GM19193 (cell line): ENCODE measurements around the gene PIEZO2.

Experiments used
- POLR2A ChIP-seq: IDR thresholded peaks from 4 replicates; pipeline ENCODE4 v1.6.1; 2011; ENCODE audit not compliant: insufficient read depth, insufficient read length; ENCODE audit errors: extremely low read depth

PIEZO2 gene

GRCh38 chr18:10689236-10690034 is 459.9 kb downstream of the PIEZO2 start:
- TF ChIP-seq POLR2A, result no peak

- TF ChIP-seq POLR2A, result no peak
Measured at GRCh38 chr18:10688766-10689165, 460.6 kb downstream of the PIEZO2 start.

- TF ChIP-seq POLR2A, result no peak
Measured at GRCh38 chr18:10687161-10687925, 462.0 kb downstream of the PIEZO2 start.

GRCh38 chr18:10686308-10686707 is 463.1 kb downstream of the PIEZO2 start:
- no peak for TF ChIP-seq POLR2A

- TF ChIP-seq POLR2A, result no peak
Measured at GRCh38 chr18:10685484-10685883, 463.9 kb downstream of the PIEZO2 start.

- TF ChIP-seq POLR2A, result no peak
Measured at GRCh38 chr18:10682368-10682714, 467.0 kb downstream of the PIEZO2 start.

GRCh38 chr18:10681581-10682367 is 467.6 kb downstream of the PIEZO2 start:
- TF ChIP-seq POLR2A, result no peak

GRCh38 chr18:10680271-10680596 is 469.1 kb downstream of the PIEZO2 start:
- no peak for TF ChIP-seq POLR2A

GRCh38 chr18:10679557-10680270 is 469.7 kb downstream of the PIEZO2 start:
- no peak for TF ChIP-seq POLR2A

GRCh38 chr18:10671441-10671840 is 477.9 kb downstream of the PIEZO2 start:
- TF ChIP-seq POLR2A, result no peak

GRCh38 chr18:10670856-10671255 is 478.5 kb downstream of the PIEZO2 start:
- no peak for TF ChIP-seq POLR2A

- no peak for TF ChIP-seq POLR2A
Measured at GRCh38 chr18:10669441-10670100, 479.8 kb downstream of the PIEZO2 start.

- no peak for TF ChIP-seq POLR2A
Measured at GRCh38 chr18:10663750-10664149, 485.6 kb downstream of the PIEZO2 start.

- no peak for TF ChIP-seq POLR2A
Measured at GRCh38 chr18:10661317-10661716, 488.1 kb downstream of the PIEZO2 start.
